DLD1 (cell line): ENCODE results near the gene CXCR5.

Source experiments
- in situ Hi-C: cut with HindIII; loops from 2 replicates; pipeline ENCODE4 v1.10.0; 2017; ENCODE audit warnings: low sequenced_read_pairs

CXCR5 gene

GRCh38 chr11:118873804-118874203 is 9.9 kb upstream of the CXCR5 start:
- in situ Hi-C loops, result no loop called here

- in situ Hi-C loops, result no loop called here
Measured at GRCh38 chr11:118876286-118876685, 7.4 kb upstream of the CXCR5 start.

DNA sequence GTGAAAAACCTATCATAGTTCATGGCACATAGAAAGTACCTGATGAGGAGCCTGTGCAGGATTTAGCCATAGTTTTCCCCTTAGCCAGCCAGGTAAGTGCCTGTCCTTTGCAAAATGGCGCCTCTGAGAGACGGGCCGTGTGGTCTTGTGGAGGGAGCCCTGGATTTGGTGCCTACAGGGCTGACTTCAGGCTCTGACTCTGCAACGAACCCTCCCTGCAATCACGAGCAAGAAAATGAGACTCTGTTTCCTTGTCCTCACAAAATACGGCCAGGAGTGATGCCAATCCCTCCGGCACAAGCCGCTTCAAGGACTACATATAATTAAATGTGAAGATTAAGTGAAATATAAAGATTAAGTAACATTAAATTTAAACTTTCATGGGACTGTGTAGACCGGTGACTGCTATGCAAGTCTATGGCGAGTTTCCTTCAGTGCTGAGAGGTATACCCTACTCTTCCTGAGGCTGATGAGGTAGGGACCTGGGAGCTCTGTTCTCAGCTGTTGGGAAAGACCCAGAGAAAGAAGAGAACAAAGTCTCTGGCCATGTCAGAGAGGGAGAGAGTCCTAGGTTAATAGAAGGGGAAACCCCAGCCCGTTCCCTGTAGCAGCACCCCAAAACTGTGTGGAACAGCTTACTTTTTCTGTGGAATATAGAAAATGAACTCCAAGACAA is 6.1 kb upstream of the CXCR5 start:
- in situ Hi-C loops, result no loop called here

- in situ Hi-C loops, result no loop called here
Measured at GRCh38 chr11:118878163-118878563, 5.5 kb upstream of the CXCR5 start.

- in situ Hi-C loops, result no loop called here
Measured at GRCh38 chr11:118881228-118881627, 2.5 kb upstream of the CXCR5 start.

DNA sequence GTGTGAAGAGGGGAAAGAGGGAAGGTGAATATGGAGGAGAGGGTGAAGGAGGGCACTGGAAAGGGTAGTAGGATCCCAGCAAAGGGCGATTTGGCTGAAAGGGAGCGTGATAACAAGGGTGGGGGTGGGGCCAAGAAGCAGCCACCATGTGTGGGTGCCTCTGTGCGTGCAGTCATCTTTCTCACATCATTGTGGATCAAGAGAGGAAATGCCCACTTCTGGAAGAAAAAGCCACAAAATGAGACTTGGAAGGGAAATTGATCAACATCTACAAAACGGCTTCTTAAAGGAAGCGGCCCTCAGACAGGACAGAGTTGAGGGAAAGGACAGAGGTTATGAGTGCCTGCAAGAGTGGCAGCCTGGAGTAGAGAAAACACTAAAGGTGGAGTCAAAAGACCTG is 1.2 kb upstream of the CXCR5 start:
- in situ Hi-C loops, result no loop called here

GRCh38 chr11:118883004-118883367 is 706 bp upstream of the CXCR5 start:
- in situ Hi-C loops, result no loop called here

DNA sequence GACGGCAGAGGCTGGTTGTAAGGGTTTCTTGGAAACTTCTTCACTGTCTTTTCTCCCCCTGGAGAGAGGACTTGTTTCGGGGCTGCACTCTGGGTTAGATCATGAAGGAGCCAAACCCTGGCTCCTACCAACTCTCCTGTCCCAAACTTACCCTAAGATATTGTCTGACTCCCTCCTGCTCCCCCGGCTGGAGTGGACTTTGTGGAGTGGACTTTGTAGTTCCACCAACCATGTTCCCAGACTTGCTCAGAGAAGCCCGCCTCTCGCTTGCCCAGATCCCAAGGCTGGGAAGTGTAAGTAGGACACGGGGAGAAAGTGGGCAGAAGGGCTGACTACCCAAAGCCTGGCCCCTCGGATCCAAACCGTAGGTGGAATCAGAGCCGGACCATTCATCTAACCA is 1.2 kb downstream of the CXCR5 start:
- in situ Hi-C loops, result no loop called here

- in situ Hi-C loops, result no loop called here
Measured at GRCh38 chr11:118885319-118885718, 1.6 kb downstream of the CXCR5 start.

- in situ Hi-C loops, result no loop called here
Measured at GRCh38 chr11:118885831-118886565, 2.3 kb downstream of the CXCR5 start.

- in situ Hi-C loops, result no loop called here
Measured at GRCh38 chr11:118886681-118887111, 3.0 kb downstream of the CXCR5 start.

- in situ Hi-C loops, result no loop called here
Measured at GRCh38 chr11:118887206-118887605, 3.5 kb downstream of the CXCR5 start.

GRCh38 chr11:118888398-118888797 is 4.7 kb downstream of the CXCR5 start:
- in situ Hi-C loops, result no loop called here

- in situ Hi-C loops, result no loop called here
Measured at GRCh38 chr11:118889797-118890196, 6.1 kb downstream of the CXCR5 start.

DNA sequence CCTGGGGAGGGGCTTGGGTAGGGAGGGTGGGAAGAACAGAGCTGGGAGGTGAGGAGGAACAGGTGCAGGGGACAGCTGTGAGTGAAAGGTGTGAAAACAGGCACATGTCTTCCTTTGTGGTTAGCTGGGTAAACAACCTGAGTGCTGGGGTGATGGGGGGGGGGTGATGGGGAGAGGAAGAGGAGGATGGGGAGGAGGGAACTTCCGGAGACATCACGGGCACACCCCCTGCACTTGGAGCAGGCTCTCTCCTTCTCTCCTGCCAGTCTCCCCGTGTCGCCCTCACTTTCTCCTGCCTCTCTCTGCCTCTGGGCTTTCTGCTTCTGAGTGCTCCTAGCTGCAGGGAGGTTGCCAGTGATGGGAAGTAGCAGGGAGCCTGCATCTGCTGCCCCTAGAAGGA is 8.8 kb downstream of the CXCR5 start:
- in situ Hi-C loops, result no loop called here

GRCh38 chr11:118892964-118893363 is 9.3 kb downstream of the CXCR5 start:
- in situ Hi-C loops, result no loop called here

DNA sequence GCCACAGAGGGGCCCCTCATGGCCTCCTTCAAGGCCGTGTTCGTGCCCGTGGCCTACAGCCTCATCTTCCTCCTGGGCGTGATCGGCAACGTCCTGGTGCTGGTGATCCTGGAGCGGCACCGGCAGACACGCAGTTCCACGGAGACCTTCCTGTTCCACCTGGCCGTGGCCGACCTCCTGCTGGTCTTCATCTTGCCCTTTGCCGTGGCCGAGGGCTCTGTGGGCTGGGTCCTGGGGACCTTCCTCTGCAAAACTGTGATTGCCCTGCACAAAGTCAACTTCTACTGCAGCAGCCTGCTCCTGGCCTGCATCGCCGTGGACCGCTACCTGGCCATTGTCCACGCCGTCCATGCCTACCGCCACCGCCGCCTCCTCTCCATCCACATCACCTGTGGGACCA is 10.0 kb downstream of the CXCR5 start:
- in situ Hi-C loops, result no loop called here

DNA sequence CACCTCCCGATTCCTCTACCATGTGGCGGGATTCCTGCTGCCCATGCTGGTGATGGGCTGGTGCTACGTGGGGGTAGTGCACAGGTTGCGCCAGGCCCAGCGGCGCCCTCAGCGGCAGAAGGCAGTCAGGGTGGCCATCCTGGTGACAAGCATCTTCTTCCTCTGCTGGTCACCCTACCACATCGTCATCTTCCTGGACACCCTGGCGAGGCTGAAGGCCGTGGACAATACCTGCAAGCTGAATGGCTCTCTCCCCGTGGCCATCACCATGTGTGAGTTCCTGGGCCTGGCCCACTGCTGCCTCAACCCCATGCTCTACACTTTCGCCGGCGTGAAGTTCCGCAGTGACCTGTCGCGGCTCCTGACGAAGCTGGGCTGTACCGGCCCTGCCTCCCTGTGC is 10.5 kb downstream of the CXCR5 start:
- in situ Hi-C loops, result no loop called here

GRCh38 chr11:118895093-118896039 is 11.7 kb downstream of the CXCR5 start:
- in situ Hi-C loops, result no loop called here

DNA sequence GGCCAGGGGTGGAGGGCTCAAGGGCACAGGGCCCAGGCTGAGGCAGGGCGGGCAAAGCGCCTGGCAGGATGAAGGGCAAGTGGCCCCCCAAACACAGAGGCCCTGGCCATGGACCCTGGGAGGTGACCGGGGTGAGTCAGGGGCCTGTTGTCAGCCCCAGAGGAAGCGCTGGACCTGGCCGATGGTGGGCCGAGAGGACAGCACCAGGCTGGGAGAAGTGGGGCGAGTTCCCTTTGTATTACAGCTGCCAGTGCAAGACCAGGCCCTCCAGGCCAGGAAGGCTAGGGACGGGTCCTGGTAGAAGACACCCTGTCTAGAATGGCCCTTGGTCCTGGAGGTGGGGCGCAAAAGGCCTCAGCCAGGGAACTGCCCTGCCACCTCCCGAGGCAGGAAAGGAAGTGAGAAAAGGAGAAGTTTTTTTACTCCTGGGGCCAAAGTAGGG is 12.8 kb downstream of the CXCR5 start:
- in situ Hi-C loops, result no loop called here

- in situ Hi-C loops, result no loop called here
Measured at GRCh38 chr11:118896921-118897591, 13.4 kb downstream of the CXCR5 start.
